Measurements from ENCODE around the gene AHCYL2.
A peak's percentile ranks its signal among the peaks of the same experiment; 100 is the strongest.
"Not testable (repeated sequence)": the region's sequence is repeated elsewhere in the genome, so short reads cannot be mapped to it uniquely, and the experiment has no call there.

Gene AHCYL2

GRCh38 chr7:129245533-129245932 is 20.7 kb downstream of the AHCYL2 start:
- no peak for DNase-seq

- DNase-seq, result no peak
Measured at GRCh38 chr7:129247087-129247486, 22.3 kb downstream of the AHCYL2 start.

- DNase-seq, result no peak
Measured at GRCh38 chr7:129252128-129252527, 27.3 kb downstream of the AHCYL2 start.

- not testable (repeated sequence) for DNase-seq
Measured at GRCh38 chr7:129252603-129253002, 27.8 kb downstream of the AHCYL2 start.

GRCh38 chr7:129255800-129256199 is 31.0 kb downstream of the AHCYL2 start:
- DNase-seq, result no peak

GRCh38 chr7:129256221-129256620 is 31.4 kb downstream of the AHCYL2 start:
- no peak for DNase-seq

GRCh38 chr7:129257168-129257567 is 32.3 kb downstream of the AHCYL2 start:
- peak; percentile 62 for DNase-seq

GRCh38 chr7:129258649-129259389 is 34.0 kb downstream of the AHCYL2 start:
- DNase-seq, result no peak

- DNase-seq, result peak; percentile 30
Measured at GRCh38 chr7:129262324-129262723, 37.5 kb downstream of the AHCYL2 start.

GRCh38 chr7:129263168-129263567 is 38.3 kb downstream of the AHCYL2 start:
- no peak for DNase-seq

- no peak for DNase-seq
Measured at GRCh38 chr7:129264534-129264933, 39.7 kb downstream of the AHCYL2 start.

- no peak for DNase-seq
Measured at GRCh38 chr7:129265328-129265727, 40.5 kb downstream of the AHCYL2 start.

GRCh38 chr7:129266181-129266580 is 41.4 kb downstream of the AHCYL2 start:
- no peak for DNase-seq

GRCh38 chr7:129270077-129270476 is 45.2 kb downstream of the AHCYL2 start:
- no peak for DNase-seq

GRCh38 chr7:129271500-129272355 is 46.9 kb downstream of the AHCYL2 start:
- DNase-seq, result peak; percentile 86

GRCh38 chr7:129273936-129274335 is 49.1 kb downstream of the AHCYL2 start:
- DNase-seq, result no peak

GRCh38 chr7:129277629-129278028 is 52.8 kb downstream of the AHCYL2 start:
- no peak for DNase-seq

GRCh38 chr7:129278688-129279087 is 53.9 kb downstream of the AHCYL2 start:
- no peak for DNase-seq

- DNase-seq, result no peak
Measured at GRCh38 chr7:129279757-129280156, 54.9 kb downstream of the AHCYL2 start.

GRCh38 chr7:129281163-129281562 is 56.3 kb downstream of the AHCYL2 start:
- DNase-seq, result no peak

- DNase-seq, result no peak
Measured at GRCh38 chr7:129282865-129283264, 58.0 kb downstream of the AHCYL2 start.

GRCh38 chr7:129283936-129284335 is 59.1 kb downstream of the AHCYL2 start:
- DNase-seq, result no peak

- no peak for DNase-seq
Measured at GRCh38 chr7:129285111-129285510, 60.3 kb downstream of the AHCYL2 start.

- no peak for DNase-seq
Measured at GRCh38 chr7:129292861-129293260, 68.0 kb downstream of the AHCYL2 start.

Data from OCI-M1 (cell line).